ENCODE measurements around the gene NOTUM.
A peak's percentile ranks its signal among the peaks of the same experiment; 100 is the strongest.

Gene NOTUM

DNA sequence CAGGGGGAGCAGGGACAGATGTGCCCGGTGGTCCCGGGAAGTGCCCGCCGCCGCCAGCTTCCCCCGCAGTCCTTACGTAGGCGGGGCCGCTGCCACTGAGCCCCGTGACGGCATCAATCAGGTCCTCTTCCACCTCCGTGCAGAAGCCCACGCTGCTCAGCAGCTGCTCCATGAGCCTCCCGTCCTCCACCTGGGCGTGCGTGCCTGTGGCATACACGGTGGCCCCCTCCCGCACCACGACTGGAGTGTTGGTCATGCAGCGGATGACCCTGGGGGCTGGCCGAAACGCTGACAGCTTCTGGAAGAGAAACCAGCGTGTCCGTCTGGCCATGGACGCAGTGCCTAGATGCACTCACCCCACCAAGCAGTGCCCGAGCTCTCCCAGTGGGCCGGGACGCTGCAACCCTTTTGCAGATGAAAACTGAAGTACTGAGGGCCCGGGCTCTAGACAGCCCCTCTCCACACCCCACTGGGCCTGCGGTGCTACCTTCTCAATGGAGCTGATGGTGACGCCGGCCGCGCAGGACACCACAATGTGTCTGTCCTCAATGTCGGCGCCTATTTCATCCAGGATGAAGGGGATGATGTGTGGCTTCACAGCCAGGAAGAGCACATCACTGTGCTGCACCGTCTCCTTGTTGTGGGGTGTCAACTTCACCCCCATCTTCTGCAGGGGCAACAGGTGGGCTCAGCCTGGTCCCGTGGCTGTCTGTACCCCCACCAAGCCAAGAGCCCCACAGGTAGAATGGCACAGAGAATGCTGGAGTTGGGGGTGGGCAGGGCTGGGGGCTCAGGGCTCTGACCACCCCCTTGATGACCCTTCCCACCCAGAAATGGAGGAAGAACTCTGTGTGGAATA is 25.9 kb downstream of the NOTUM start:
- no peak for DNase-seq

DNA sequence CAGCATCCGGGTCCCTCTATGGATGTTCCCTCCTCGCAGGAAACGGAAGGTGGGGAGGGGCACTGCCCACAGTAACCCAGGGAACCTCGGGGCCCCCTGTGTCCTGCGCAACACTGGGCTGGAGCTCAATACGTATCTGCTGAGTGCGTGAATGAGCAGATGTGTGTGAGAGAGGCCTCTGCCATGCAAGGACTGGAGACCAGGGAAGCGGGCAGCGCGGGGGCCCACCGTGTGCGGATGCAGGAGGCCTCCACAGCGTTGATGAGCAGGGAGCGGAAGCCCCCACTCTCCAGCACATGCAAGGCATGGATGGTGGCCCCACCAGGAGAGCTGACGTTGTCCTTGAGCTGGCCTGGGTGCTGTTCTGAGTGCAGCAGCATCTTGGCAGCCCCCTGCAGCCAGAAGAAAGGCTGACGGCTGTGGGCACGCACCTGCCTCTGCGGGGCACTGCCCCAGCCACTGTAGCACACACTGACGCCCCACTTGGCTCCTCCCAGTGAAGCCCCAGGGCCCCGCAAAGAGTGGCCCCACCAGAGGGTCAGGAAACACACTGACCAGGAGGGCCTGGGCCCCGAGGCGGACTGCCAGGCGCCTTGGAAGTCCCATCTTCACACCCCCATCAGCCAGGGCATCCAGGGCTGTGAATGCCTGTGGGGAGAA is 26.8 kb downstream of the NOTUM start:
- no peak for DNase-seq

DNA sequence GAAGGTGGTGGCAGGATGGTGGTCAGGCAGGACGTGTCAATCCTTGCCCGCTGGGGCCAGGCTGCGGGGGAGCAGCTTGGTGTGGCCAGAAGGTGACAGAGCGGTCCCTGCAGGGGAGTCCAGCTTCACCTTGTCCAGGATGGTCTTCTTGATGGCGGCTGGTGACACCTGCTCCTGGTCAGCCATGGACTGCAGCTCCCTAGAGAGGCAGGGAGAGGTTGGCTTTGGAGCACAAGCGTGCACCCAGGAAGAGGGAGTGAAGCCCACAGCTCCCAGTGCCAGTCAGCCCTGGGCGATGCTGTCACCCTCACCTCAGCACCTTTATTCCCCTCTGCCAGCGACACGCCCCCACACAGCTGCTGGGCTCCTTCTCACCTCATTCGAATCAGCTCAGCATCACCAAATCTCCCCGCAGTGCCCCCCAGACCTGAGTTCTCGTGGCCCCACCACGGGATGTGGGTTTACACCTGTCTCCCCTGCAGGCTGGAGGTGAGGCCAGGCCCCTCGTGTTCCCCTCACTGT is 27.7 kb downstream of the NOTUM start:
- no peak for DNase-seq

DNA sequence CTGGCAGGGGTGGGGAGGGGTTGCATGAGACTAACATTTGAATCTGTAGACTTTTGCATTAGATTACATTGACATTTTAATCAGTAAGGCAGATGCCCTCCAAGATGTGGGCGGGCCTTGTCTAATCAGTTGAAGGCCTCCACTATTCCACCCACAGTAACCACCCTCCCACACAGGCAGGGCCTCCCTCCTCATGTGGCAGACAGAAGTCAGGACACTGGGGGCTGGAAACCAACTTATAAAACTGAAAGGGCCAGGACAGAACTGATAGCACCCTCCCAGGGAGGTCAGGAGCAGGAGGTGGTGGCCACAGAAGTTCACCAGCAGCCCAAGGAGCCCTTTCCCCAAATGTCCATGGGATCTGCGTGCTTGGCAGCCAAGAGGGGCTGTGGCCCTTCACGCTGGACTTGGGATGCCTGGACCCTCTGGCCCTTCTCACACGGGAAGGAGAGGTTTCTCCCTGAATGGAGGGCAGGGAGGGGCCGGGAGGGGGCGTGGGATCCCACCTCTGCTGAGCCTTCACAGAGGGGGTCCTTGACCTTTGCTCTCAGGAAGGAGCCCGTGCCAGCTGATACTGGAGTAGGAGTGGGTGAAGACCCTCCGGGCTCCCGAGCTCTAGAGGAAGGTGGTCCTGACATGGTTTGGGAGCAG is 28.5 kb downstream of the NOTUM start:
- DNase-seq, result no peak

DNA sequence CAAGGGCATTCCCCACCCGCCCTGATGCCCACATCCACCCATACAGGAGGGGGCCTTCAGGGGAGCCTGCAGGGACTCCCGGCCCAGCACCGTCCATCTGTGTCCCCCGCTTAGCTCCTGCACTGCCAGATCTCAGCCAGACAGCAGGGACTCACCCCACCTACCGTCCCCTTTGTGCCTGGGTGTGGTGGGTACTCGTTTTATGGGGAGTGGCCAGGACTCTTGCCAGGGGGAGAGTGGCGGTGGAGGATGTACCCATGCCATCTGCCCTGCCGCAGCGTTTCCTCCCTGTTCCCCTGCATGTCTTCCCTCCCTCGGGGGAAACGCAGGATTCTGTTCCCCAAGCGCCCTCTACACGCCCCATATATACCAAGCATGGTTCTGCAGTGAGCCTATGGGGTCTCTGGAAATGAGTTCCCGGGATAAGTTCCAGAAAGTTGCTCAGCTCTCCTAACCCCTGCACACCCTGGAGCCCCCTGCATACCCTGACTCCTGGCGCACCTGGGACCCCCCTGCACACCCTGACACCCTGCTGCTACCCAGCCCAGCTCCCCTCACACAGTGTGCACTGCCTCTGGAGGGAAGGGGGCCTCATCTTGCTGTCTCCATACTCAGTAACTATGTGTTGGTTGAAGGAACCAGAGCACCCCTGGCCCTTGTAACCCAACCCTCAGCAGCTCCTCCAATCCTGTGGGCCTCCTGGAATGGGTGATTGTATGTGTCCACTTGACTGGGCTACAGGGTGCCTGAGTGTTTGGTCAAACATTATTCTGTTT is 29.2 kb downstream of the NOTUM start:
- no peak for DNase-seq

DNA sequence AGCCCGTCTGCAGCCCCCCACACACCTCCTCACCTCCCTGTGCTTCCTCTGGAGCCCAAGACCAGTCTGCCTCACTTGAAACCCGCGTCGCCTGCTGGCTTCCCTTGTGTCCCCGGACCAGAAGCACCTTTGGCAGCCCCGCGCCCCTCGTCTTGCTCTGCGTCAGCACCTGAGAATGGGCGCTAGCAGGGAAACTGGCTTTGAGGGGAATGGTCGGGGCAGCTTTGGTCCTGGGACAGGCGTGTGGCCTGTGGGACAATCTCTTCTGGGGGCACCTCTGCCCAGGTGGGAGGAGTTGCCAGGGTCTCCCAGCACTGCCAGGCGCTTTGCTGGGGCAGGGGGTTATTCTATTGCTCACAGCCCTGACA is 29.8 kb downstream of the NOTUM start:
- DNase-seq, result no peak

DNA sequence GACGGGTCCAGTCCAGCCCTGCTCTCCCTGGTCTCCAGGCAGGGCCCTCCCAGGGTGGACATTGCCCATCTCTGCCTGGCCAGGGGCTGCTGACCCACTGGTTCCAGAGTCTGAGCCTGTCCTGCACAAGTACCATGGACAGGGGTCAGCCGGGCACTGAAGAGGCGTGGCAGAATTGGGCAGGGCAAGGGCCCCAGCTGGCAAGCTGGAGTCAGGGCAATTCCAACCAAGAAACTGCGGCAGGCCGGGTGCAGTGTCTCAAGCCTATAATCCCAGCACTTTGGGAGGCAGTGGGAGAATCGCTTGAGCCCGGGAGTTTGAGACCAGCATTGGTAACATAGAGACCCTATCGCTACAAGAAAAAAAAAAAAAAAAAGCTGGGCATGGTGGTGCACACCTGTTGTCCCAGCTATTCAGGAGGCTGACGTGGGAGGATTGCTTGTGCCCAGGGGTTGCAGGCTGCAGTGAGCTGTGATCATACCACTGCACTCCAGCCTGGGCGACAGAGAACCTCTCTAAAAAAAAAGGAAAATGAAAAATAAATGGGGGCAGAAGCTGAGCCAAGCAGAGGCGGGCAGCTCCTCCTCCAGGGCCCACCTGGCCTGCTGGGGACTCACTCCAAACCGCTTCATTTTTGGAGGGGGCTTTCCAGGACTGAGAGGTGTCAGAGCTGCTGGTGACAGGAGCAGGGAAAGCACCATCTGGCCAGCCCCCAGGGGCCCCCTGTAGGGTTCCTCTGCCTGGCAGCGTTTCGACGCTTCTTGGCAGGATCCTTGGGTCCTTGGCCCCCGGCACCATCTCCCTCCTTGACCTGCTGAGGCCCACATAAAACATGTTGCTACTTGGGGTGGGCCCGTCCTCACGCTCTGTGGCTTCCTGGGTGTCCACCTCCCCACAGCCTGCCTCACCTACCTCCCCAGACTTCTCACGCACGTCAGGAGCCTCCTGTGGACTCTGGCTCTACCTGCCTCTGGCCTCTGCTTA is 30.6 kb downstream of the NOTUM start:
- DNase-seq, result no peak

DNA sequence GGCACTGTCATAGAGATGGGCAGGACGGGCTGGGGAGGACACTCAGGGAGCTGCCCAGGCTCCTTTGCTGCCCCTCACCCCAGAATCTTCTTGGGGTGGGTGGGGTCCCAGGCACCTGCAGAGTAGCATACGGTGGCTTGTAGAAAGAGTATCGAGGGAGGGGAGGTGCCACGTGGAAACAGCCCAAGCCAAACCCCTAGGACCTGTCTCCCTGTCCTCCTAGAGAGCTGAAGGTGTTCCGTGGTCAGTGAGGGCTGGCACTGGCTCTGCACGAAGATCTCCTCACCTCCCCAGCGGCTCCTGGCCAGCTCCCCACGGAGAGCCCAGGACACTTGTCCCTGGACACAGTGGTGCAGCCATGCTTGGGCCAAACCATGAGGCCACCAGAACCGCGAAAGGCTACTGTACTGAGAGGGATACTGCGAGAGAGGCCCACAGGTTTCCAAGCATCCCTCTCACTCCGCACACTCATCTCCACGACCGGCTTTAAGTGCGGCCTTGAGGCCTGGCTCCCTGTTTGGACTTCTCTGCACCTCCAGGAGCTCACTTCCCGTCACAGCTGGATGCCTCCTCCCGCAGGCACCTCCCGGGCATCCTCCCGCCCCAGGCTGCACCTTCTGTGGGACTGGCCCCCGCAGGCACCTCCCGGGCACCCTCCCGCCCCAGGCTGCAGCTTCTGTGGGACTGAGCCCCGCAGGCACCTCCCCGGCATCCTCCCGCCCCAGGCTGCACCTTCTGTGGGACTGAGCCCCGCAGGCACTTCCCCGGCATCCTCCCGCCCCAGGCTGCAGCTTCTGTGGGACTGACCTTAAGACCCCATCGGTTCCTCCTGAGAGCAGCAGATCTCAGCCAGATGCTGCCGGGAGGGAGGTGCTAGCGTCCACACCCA is 31.5 kb downstream of the NOTUM start:
- no peak for DNase-seq

DNA sequence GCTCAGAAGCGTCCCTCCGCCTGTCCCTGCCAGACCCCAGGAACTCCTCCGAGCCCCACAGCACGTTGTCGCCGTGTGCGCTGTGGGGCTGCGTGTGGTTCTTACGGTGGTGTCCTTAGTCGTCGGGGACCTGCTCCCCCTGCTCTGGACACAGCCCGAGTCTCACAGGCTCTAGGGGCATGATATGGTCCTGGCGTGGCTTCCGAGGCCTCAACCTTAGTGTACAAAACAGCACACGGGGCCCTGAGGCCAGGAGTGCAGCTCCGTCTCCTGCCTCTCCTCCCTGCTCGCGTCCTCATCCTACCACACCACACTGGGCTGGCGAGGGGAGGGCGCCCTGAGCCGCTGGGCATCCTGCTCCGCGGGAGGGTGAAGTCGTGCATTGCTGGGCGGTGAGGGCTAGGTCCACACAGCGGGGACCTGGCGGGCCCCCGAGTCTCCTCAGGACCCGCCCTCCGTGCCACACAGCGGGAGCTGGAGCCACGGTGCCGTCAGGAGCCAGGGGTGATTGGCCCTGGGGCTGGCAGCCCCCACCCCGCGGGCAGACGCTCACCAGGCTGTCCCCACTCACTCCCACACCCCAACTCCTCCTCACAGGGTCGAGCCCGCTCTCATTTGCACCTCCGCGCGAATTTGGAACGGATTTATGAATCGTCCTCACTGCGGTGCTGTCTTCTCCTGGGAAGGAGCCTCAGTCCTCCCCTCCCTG is 32.3 kb downstream of the NOTUM start:
- DNase-seq, result no peak

DNA sequence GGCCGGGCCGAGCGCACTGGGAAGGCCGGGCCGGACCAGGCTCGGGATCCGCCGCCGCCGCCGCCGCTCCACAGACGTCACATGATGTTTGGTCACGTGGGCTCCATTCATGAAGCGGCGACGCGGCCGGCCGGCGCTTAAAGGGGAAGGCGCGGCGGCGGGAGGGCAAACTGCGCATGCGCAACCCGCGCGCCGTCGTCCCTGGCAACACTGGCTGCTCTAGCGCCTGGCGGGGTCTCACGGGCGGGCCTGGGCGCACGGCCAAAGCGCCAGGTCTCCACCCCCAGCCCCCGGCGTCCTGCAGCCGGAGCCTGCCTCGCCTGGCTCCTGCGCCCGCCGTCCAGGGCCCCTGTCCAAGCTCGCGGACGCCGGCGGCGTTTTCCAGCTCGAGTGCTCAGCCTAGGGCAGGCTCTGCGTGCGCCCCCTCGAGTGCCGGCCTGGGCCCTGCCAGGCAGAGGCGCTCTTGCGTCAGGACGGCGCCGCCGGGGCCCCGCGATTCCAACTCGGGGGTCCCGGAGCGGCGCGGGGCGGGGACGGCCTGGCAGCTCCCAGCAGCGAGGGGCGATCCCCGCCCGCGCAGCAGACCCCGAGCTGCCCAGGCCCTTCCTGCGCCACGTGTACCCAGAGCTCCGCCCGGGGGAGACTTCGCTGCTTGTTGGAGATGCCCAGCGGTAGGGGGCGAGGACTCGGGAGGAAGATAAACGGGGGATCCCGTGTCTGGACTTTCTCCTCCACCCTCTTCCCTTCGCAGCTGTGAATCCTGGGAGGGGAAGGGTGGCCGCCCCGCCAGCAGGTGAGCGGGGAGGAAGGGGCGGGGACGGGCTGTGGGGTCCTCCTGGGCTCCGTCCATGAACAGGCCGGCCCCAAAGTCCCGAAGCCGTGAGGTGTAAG is 33.1 kb downstream of the NOTUM start, which contains the start of gene MAFG:
Gene MAFG (minus strand): TSS at position 83 of the 891 bp plus-strand sequence. CDS start 4,550 bp downstream, outside the sequence.
- DNase-seq, result peak; percentile 80 to 94 (median 85)

DNA sequence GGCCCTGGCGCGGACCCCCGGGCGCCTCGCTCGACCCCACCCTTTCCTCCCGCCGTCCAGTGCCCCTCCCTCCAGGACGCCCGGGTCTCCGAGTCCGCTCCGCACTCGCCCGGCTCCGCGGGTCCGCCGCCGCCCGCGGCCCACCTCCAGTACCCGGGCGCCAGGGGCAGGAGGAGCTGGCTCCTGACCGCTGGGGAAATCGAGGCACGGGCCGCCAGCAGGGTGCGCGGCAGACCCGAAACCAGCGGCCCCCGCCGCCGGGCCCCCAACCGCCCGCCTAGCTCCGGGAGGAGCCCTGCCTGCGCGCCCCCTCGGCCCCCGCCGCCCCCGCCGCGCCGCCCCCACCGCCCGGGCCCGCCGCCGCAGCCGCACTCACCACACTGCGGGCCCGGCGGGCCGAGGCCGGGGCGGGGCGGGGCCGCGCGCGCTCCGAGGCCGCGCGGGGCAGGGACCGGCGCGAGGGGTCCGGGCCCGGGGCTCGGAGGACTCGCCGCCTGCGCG is 33.8 kb downstream of the NOTUM start:
- DNase-seq, result no peak

DNA sequence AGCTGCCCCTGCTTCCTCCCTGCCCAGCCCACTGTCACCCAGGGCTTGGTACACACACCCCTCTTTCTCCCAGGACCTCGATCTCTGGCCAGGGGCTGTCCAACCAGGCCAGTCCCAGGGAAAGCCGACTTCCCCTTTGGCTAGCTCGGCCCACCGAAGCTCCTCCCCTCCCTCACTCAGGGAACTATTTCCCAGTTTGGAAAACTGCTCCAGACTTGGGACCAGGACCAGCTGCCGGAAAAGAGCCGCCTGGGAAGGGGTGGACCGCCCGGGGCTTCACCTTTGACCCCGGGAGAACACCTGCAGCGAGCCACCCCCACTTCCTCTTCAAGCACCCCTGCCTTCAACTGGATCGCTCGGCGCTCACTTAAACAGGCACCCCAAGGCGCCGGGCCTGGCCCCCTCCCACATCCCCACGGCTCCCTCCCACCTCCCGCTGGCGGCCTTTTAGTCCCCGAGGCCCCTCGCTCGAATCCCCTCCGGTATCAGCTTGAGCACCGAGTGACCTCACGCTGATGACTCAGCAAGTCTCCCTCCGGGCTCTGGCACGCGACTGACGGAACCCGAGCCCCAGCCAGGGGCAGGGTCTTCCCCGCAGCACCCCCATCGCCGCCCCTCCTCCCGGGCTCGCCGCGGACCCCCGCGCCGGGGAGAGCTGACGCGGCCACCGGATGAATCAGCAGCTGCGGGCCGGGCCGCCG is 34.4 kb downstream of the NOTUM start:
- DNase-seq, result peak in 3 of 5 experiments; percentile 35 to 75 (median 55)

DNA sequence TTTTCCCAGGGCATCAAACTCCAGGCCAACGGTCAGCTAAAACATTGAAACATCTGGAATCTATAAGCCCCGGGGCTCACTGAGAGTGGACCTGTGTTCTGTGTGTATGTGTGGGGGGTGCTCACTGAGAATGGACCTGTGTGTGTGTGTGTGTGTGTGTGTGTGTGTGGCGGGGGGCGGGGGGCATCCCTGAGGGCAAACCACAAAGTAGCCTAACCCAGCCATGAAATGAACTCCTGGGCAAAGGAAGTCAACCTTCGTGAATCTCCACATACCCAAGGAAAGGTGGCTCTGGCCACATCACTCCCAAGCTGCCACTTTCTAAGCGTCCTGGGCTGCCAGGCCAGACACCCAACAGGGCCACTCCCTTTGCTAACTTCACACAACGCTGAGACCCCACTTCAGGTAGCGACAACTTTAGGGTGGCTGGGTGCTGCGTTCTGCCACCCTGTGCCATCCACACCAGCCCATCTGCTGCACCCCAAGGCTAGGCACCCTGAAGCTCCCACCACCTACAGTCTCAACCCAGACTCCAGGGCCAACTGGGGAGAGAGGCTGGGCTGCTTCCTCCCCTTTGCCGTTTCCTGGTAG is 35.0 kb downstream of the NOTUM start:
- DNase-seq, result peak in 1 of 5 experiments; percentile 45

DNA sequence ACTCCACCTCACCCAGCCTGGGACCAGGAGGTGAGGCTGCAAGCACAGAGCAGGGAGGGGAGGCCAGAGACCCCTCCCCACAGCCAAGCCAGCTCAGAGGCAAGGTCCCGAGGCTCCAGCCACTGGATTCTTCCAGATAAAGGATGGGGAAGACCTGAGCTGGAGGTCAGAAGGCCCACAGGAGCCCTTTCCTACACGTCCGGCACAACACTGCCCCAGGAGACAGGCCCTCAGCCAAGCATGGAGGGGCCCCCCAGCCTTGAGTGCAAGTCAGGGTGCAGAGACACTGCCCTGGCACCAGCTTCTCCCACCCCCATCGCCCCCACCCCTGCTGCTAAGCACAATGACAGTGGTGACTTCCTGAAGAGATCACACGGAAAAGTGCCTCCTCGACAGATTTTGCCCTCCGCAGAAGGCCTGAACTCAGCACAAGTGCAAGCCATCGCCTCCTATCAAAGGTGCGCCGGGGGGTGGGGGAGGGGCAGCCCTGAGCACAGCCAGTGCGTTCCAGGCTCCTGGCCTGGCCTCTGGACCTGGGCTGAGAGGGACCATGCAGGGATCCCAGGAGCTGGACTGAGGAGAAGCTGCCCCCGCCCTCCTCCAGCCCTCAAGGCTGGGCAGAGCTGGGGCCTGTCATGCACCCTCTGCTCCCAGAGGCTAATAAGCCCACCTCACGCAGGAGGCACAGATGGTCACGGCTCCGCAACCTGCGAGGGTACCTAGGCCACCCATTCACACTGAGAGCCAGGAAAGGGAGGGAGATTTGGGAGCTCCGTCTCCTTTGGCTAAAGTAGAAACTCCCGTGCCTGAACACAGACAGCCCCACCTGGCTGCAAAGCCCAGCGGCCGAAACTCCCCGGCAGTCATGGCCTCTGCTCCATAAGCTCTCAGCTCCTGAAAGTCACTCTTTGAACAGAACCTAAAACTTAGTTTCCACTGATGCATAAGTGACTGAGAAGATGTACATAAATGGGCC is 36.1 kb downstream of the NOTUM start:
- DNase-seq, result peak in 1 of 5 experiments; percentile 77

DNA sequence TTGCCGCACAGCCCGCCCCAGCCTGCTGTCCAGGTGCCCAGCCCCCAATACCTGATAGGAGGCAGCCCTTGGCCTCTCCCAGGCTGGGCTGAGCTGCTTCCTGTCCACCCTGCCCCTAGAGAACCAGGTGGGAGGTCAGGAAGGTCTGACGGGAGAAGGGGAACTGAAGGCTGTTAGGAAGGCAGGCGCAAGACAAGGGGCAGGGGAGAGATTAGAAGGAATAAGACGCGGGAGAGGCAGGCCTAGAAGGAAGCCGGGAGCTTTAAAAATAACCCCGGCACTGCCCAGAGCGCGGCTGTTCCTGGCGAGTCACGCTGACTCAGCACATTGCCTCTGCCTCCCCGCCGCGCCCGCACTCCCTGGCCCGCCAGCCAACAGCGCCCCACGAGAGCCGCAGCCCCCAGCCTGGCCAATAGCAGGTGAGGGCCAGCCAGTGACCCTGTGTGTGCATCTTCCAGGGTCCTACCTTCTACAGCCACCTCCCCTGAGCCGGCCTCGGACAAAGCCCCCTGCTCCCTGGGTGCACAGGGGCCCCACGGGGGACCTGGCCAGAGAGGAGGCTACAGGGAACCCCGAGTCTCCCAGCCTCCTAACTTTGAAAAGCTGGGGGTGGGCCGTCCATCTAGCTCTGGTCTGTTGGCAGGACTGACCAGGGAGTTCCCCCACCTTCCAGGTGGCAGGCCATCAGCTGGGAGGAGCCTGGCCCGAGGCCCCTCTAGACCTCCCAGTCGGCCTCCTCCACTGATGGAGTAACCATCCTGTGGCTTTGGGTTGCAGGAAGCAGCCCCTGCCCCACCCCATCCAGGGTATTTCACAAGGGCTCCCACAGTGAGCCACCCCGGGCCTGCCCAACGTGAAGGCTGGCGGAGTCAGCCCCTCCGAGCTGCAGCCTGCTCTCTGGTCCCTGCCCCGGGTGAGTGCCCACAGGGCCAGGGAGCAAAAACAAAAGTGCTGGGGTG is 37.4 kb downstream of the NOTUM start:
- DNase-seq, result no peak
